Activated CD8-positive, alpha-beta T cell treated with anti-CD3 and anti-CD28 coated beads for 36 hours (primary cell): ENCODE measurements around the gene TRIOBP. TPM values are rescaled to one million over a fixed set of nuclear protein-coding genes. Genes with fewer than 3 reads are reported as not detected.

Source experiments
- ATAC-seq: fragments of 200-7000 bp; cut with Tn5 transposase; one replicate; pipeline ENCODE4 v1.10.0; 2021; ENCODE audit warnings: mild to moderate bottlenecking, moderate library complexity
- CTCF ChIA-PET: fragments of 350-600 bp; sonication (Branson Sonifier 250); formaldehyde crosslinking; loops from one replicate; lab custom pipeline; 2021; ENCODE audit warnings: antibody characterized with exemption; lab: Charles Lee
- POLR2A ChIA-PET: fragments of 350-600 bp; sonication (Branson Sonifier 250); formaldehyde crosslinking; loops from one replicate; lab custom pipeline; 2021; ENCODE audit warnings: antibody characterized with exemption; lab: Charles Lee
- DNase-seq: peaks from one replicate; pipeline ENCODE4 v3.0.0-alpha.2; 2020
- H3K27ac Mint-ChIP-seq: one replicate; pipeline ENCODE4 v1.8.0; 2021; ENCODE audit warnings: mild to moderate bottlenecking, mixed read lengths
- H3K27me3 Mint-ChIP-seq: one replicate; pipeline ENCODE4 v1.8.0; 2021; ENCODE audit warnings: mixed read lengths
- H3K36me3 Mint-ChIP-seq: one replicate; pipeline ENCODE4 v1.8.0; 2021; ENCODE audit warnings: low read depth, mixed read lengths
- H3K4me1 Mint-ChIP-seq: one replicate; pipeline ENCODE4 v1.8.0; 2021; ENCODE audit warnings: low read depth, mixed read lengths
- H3K4me3 Mint-ChIP-seq: one replicate; pipeline ENCODE4 v1.8.0; 2021; ENCODE audit warnings: mild to moderate bottlenecking, moderate library complexity, mixed read lengths
- H3K9me3 Mint-ChIP-seq: one replicate; pipeline ENCODE4 v1.8.0; 2021; ENCODE audit warnings: mixed read lengths
- CTCF ChIP-seq: fragments of 200-600 bp; IDR thresholded peaks from one replicate; pipeline ENCODE4 v1.8.0; 2022; ENCODE audit warnings: antibody characterized with exemption, mild to moderate bottlenecking
- intact Hi-C: fragments of 100-400 bp; cut with micrococcal nuclease; formaldehyde crosslinking; loops from one replicate; pipeline ENCODE4 v1.10.0; 2022
- total RNA-seq, 2 experiments: library from RNA; stranded (reverse); gene quantifications; one replicate each; pipeline ENCODE4 v1.2.3, GENCODE V29; 2021

Gene TRIOBP
- total RNA-seq, 2 experiments from 2014 or later: 17.8 to 20.7 TPM

- Mint-ChIP-seq H3K36me3 (no peaks in the 10 kb centered on the region), H3K9me3 (no peaks in the 10 kb centered on the region), H3K27me3 (no peaks in the 10 kb centered on the region), H3K4me1 (peaks cover 16% of the 10 kb centered on the region), H3K4me3 (no peak overlapping the region), H3K27ac (no peak overlapping the region)
- ATAC-seq (no peak), DNase-seq (no peak)
- POLR2A ChIA-PET: no interaction called here
- intact Hi-C loops: no loop called here
- CTCF ChIA-PET: no interaction called here
- no peak for TF ChIP-seq CTCF
Measured at GRCh38 chr22:37751449-37752188, 54.8 kb downstream of the TRIOBP start.

DNA sequence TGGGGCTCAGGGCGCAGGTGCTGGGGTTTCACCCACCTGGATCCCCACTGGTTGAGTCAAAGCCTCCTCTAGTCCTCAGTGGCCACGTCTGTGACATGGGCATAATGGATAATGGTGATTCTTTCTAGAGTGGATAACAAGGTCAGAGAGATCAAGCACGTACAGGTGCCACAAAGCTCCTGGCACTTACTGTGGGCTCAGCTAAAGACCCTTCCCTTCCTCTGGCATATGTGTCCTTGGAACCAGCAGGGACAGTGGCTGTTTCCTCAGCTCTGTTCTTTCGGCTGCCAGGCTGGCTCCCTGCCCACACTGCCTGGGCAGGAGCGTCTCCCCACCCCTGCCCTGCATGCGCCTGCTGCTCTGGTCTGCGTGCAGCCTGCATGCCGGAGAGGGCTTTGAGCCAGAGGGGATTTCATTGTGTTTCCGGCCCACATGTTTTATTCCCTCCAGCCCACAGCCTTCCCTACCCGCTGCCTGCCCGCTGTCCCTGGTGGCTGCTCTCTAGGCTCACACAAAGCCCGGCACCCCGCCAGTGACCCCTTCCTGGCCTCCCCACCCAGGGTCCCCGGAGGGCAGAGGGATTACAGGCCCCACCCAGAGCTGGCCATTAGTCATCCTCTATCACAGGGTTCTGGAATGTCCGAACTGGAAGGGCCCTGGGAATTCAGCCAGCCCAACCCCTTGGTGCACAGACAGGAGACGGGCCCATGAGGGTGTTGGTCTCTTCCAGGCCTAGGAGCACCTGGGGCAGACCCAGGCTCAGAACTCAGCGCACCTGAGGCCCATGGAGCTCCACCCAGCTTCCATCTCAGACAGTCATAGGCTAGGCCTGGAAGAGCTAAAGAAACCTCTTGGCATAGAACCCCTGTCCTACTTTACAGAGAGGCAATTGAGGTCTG is 55.6 kb downstream of the TRIOBP start:
- Mint-ChIP-seq H3K27ac (no peak overlapping the region), H3K4me1 (peaks cover 12% of the 10 kb centered on the region), H3K27me3 (no peaks in the 10 kb centered on the region), H3K9me3 (no peaks in the 10 kb centered on the region), H3K4me3 (no peak overlapping the region), H3K36me3 (no peaks in the 10 kb centered on the region)
- TF ChIP-seq CTCF: no peak
- DNase-seq: no peak
- POLR2A ChIA-PET: no interaction called here
- CTCF ChIA-PET: no interaction called here
- intact Hi-C loops: no loop called here
- ATAC-seq: no peak

DNA sequence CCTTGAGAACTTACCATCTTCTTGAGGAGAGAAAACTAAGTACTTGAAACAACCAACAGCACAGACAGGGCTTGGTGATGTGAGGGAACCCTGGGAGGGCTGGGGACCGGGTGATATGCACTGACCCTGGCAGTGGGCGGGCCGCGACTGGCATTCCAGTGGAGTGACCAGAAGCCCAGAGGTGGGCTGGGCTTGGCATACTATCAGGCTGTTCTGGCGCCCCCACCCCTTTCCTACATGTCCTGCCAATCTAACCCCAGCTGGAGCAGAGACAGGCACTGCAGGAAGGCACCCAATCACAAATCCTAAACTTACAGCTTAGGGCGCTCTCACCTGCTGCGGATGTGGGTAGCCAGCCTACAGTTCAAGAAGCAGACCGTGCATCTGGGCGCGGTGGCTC is 56.9 kb downstream of the TRIOBP start:
- DNase-seq: no peak
- no peak for TF ChIP-seq CTCF
- Mint-ChIP-seq H3K27me3 (no peaks in the 10 kb centered on the region), H3K36me3 (peaks cover 2% of the 10 kb centered on the region), H3K27ac (no peak overlapping the region), H3K4me3 (no peak overlapping the region), H3K4me1 (peaks cover under 1% of the 10 kb centered on the region), H3K9me3 (no peaks in the 10 kb centered on the region)
- CTCF ChIA-PET: interaction anchor here (1.2 kb wide), 1 partner anchor 296 kb away, joined by 3 read pairs; no protein-coding TSS in a partner anchor
- POLR2A ChIA-PET: interaction anchor here (1.6 kb wide), 2 partner anchors 9 to 15 kb away, joined by 3 to 7 read pairs; no protein-coding TSS in a partner anchor
- intact Hi-C loops: no loop called here
- no peak for ATAC-seq

GRCh38 chr22:37757663-37758062 is 60.8 kb downstream of the TRIOBP start:
- DNase-seq (no peak), ATAC-seq (no peak)
- H3K4me1 Mint-ChIP-seq: no peaks in the 10 kb centered on the region
- ChIA-PET CTCF (interaction anchor here (1.0 kb wide), 1 partner anchor 28 kb away, joined by 3 read pairs; no protein-coding TSS in a partner anchor), POLR2A (interaction anchor here (1.5 kb wide), 1 partner anchor 10 kb away, joined by 4 read pairs; no protein-coding TSS in a partner anchor)
- H3K36me3 Mint-ChIP-seq: peaks cover 5% of the 10 kb centered on the region
- intact Hi-C loops: no loop called here
- no peaks in the 10 kb centered on the region for H3K9me3 Mint-ChIP-seq
- no peak overlapping the region for H3K4me3 Mint-ChIP-seq
- TF ChIP-seq CTCF: no peak
- no peaks in the 10 kb centered on the region for H3K27me3 Mint-ChIP-seq
- H3K27ac Mint-ChIP-seq: no peak overlapping the region
